GM08714 (cell line): ENCODE measurements around the gene CMSS1.

Experiments
- H3K4me3 ChIP-seq: fragments of 200-500 bp; sonication (Bioruptor generic); 2 replicates; pipeline ENCODE4 v1.5.1; 2014; ENCODE audit warnings: mild to moderate bottlenecking, low read length, inconsistent platforms
- ZNF274 ChIP-seq: IDR thresholded peaks from 2 replicates; pipeline ENCODE4 v1.6.1; 2012; ENCODE audit warnings: mild to moderate bottlenecking, low read depth, low read length

The CMSS1 gene

GRCh38 chr3:100179692-100180349, 362.2 kb downstream of the CMSS1 start:
- no peak overlapping the region for H3K4me3 ChIP-seq
- TF ChIP-seq ZNF274 = no peak

GRCh38 chr3:100183608-100184125, 366.0 kb downstream of the CMSS1 start:
- no peak for TF ChIP-seq ZNF274

GRCh38 chr3:100184948-100185570, 367.4 kb downstream of the CMSS1 start:
- TF ChIP-seq ZNF274 = no peak
- H3K4me3 ChIP-seq = no peak overlapping the region

More at GRCh38 chr3:100183608-100184125, 366.0 kb downstream of the CMSS1 start:
- no peak overlapping the region for H3K4me3 ChIP-seq

- H3K4me3 ChIP-seq = no peak overlapping the region
- TF ChIP-seq ZNF274 = no peak
Observed at GRCh38 chr3:100185847-100186246, 368.2 kb downstream of the CMSS1 start.

- TF ChIP-seq ZNF274 = no peak
- no peak overlapping the region for H3K4me3 ChIP-seq
Observed at GRCh38 chr3:100189444-100189964, 371.8 kb downstream of the CMSS1 start.

GRCh38 chr3:100195375-100195774, 377.7 kb downstream of the CMSS1 start:
- no peak for TF ChIP-seq ZNF274
- no peak overlapping the region for H3K4me3 ChIP-seq

- no peak overlapping the region for H3K4me3 ChIP-seq
- TF ChIP-seq ZNF274 = no peak
Observed at GRCh38 chr3:100197876-100198275, 380.2 kb downstream of the CMSS1 start.

GRCh38 chr3:100198579-100199269, 381.1 kb downstream of the CMSS1 start:
- H3K4me3 ChIP-seq = no peak overlapping the region
- TF ChIP-seq ZNF274 = no peak

GRCh38 chr3:100205171-100205570, 387.5 kb downstream of the CMSS1 start:
- TF ChIP-seq ZNF274 = no peak
- H3K4me3 ChIP-seq = no peak overlapping the region

- no peak overlapping the region for H3K4me3 ChIP-seq
- no peak for TF ChIP-seq ZNF274
Observed at GRCh38 chr3:100206687-100207086, 389.0 kb downstream of the CMSS1 start.

- H3K4me3 ChIP-seq = no peak overlapping the region
- TF ChIP-seq ZNF274 = no peak
Observed at GRCh38 chr3:100207886-100208285, 390.2 kb downstream of the CMSS1 start.

- no peak overlapping the region for H3K4me3 ChIP-seq
- TF ChIP-seq ZNF274 = no peak
Observed at GRCh38 chr3:100209169-100209568, 391.5 kb downstream of the CMSS1 start.

GRCh38 chr3:100209948-100210771, 392.5 kb downstream of the CMSS1 start:
- no peak for TF ChIP-seq ZNF274
- H3K4me3 ChIP-seq = no peak overlapping the region

GRCh38 chr3:100210772-100211135, 393.1 kb downstream of the CMSS1 start:
- H3K4me3 ChIP-seq = no peak overlapping the region
- TF ChIP-seq ZNF274 = no peak
